IMR-90 (cell line): ENCODE data around the gene TIA1. TPM values are rescaled to one million over a fixed set of nuclear protein-coding genes. Genes with fewer than 3 reads are reported as not detected.
"Not testable (repeated sequence)": the region's sequence is repeated elsewhere in the genome, so short reads cannot be mapped to it uniquely, and the experiment has no call there.

Experiments
- ATAC-seq: fragments of 200-7000 bp; cut with Tn5 transposase; 2 replicates; pipeline ENCODE4 v1.9.1; 2020; ENCODE audit warnings: low read depth, mild to moderate bottlenecking, moderate library complexity
- BruUV-seq: library from RNA; stranded (reverse); fragments of 400-500 nt; replicated peaks from 2 replicates; lab custom pipeline; 2021; lab: Mats Ljungman, UMichigan
- CTCF ChIA-PET: fragments of 300-600 bp; formaldehyde crosslinking; extraction: SDS; loops from one replicate; lab custom pipeline; 2021; ENCODE audit warnings: antibody characterized with exemption; lab: Yijun Ruan, JAX
- POLR2A ChIA-PET: fragments of 300-600 bp; sonication (Branson Sonifier 250); formaldehyde crosslinking; loops from one replicate; lab custom pipeline; 2022; ENCODE audit warnings: antibody characterized with exemption; ENCODE audit not compliant: unreplicated experiment; lab: Charles Lee
- DNase-seq: peaks from one replicate; pipeline ENCODE4 v3.0.0; 2013
- H2AFZ ChIP-seq: replicated peaks from 2 replicates; pipeline ENCODE3; 2013; ENCODE audit warnings: low read length, mild to moderate bottlenecking; ENCODE audit not compliant: poor library complexity
- H2AK5ac ChIP-seq: 2 replicates; pipeline ENCODE4 v1.6.1; 2013; ENCODE audit warnings: low read depth, low read length, inconsistent platforms
- H2AK9ac ChIP-seq: replicated peaks from 2 replicates; pipeline ENCODE3; 2013; ENCODE audit warnings: mild to moderate bottlenecking, low read depth, low read length, moderate library complexity; ENCODE audit not compliant: poor library complexity
- H2BK120ac ChIP-seq: 2 replicates; pipeline ENCODE4 v1.6.1; 2013; ENCODE audit warnings: low read depth, low read length, inconsistent platforms
- H2BK15ac ChIP-seq: 3 replicates; pipeline ENCODE4 v1.6.1; 2013; ENCODE audit warnings: low read depth, low read length, inconsistent platforms
- H2BK20ac ChIP-seq: 2 replicates; pipeline ENCODE4 v1.6.1; 2013; ENCODE audit warnings: low read depth, mild to moderate bottlenecking, inconsistent platforms, low read length, moderate library complexity
- H2BK5ac ChIP-seq: 2 replicates; pipeline ENCODE4 v1.6.1; 2013; ENCODE audit warnings: mild to moderate bottlenecking, low read depth, low read length, inconsistent platforms; ENCODE audit not compliant: poor library complexity, severe bottlenecking
- H3K14ac ChIP-seq: replicated peaks from 2 replicates; pipeline ENCODE4 v1.6.1; 2013; ENCODE audit warnings: low read depth, low read length, inconsistent platforms
- H3K18ac ChIP-seq: 2 replicates; pipeline ENCODE4 v1.6.1; 2013; ENCODE audit warnings: low read depth, low read length, control low read depth
- H3K23ac ChIP-seq: 2 replicates; pipeline ENCODE4 v1.6.1; 2013; ENCODE audit warnings: low read depth, low read length, inconsistent platforms
- H3K27ac ChIP-seq: 2 replicates; pipeline ENCODE4 v1.5.1; 2013; ENCODE audit warnings: mild to moderate bottlenecking, control low read depth, low read length; ENCODE audit not compliant: insufficient read depth
- H3K27me3 ChIP-seq: 2 replicates; pipeline ENCODE4 v1.6.1; 2013; ENCODE audit warnings: low read length; ENCODE audit not compliant: control insufficient read depth, insufficient read depth
- H3K36me3 ChIP-seq: 2 replicates; pipeline ENCODE4 v1.6.1; 2013; ENCODE audit warnings: low read length, mixed read lengths; ENCODE audit not compliant: control insufficient read depth, insufficient read depth
- H3K4ac ChIP-seq: 2 replicates; pipeline ENCODE4 v1.6.1; 2013; ENCODE audit warnings: low read depth, low read length, inconsistent platforms
- H3K4me1 ChIP-seq: 2 replicates; pipeline ENCODE4 v1.6.1; 2013; ENCODE audit warnings: low read length, mixed read lengths; ENCODE audit not compliant: control insufficient read depth, insufficient read depth
- H3K4me2 ChIP-seq: 2 replicates; pipeline ENCODE4 v1.6.1; 2013; ENCODE audit warnings: low read depth, mild to moderate bottlenecking, control low read depth, low read length, moderate library complexity
- H3K4me3 ChIP-seq: 2 replicates; pipeline ENCODE4 v1.5.1; 2013; ENCODE audit warnings: low read depth, mild to moderate bottlenecking, control low read depth, low read length, moderate library complexity; ENCODE audit not compliant: insufficient read depth
- H3K56ac ChIP-seq: 2 replicates; pipeline ENCODE4 v1.6.1; 2013; ENCODE audit warnings: low read length, inconsistent platforms; ENCODE audit not compliant: insufficient read depth; ENCODE audit errors: extremely low read depth
- H3K79me1 ChIP-seq, 2 experiments: 2 replicates each; pipeline ENCODE4 v1.6.1; 2013; ENCODE audit warnings: low read length in 2 of 2, inconsistent platforms in 1 of 2, low read depth in 1 of 2
- H3K9ac ChIP-seq: 2 replicates; pipeline ENCODE4 v1.6.1; 2013; ENCODE audit warnings: low read depth, low read length, control low read depth
- H3K9me1 ChIP-seq: 2 replicates; pipeline ENCODE4 v1.6.1; 2013; ENCODE audit warnings: low read length, inconsistent platforms; ENCODE audit not compliant: insufficient read depth
- H3K9me3 ChIP-seq: 2 replicates; pipeline ENCODE4 v1.6.1; 2013; ENCODE audit warnings: low read length; ENCODE audit not compliant: control insufficient read depth, insufficient read depth
- H4K20me1 ChIP-seq: 2 replicates; pipeline ENCODE4 v1.6.1; 2013; ENCODE audit warnings: low read length, inconsistent platforms; ENCODE audit not compliant: insufficient read depth
- H4K5ac ChIP-seq: 2 replicates; pipeline ENCODE4 v1.6.1; 2013; ENCODE audit warnings: mild to moderate bottlenecking, low read depth, low read length, control low read depth
- H4K8ac ChIP-seq, 2 experiments: 2 replicates each; pipeline ENCODE4 v1.6.1; 2013; ENCODE audit warnings: low read depth in 2 of 2, low read length in 2 of 2, control low read depth in 1 of 2, inconsistent platforms in 1 of 2
- H4K91ac ChIP-seq: 2 replicates; pipeline ENCODE4 v1.6.1; 2013; ENCODE audit warnings: low read depth, low read length, inconsistent platforms; ENCODE audit not compliant: insufficient read depth
- WGBS, 2 experiments: methylation state at CpG; one replicate each; pipeline versions ENCODE4 v1.1.5 to v1.1.7; 2013; ENCODE audit warnings: missing lambda C conversion rate in 2 of 2; ENCODE audit not compliant: insufficient read length in 1 of 2; ENCODE audit errors: extremely low coverage in 2 of 2; 5-methylcytosine and 5-hydroxymethylcytosine counted together
- dilution Hi-C: fragments of 300-500 bp; cut with HindIII; formaldehyde crosslinking; loops from one replicate; pipeline ENCODE4 v1.14.3; 2018; ENCODE audit warnings: low sequenced_read_pairs; ENCODE audit not compliant: unreplicated experiment
- in situ Hi-C: fragments of 300-500 bp; cut with MboI; formaldehyde crosslinking; loops from 3 replicates; pipeline ENCODE4 v1.14.3; 2019; ENCODE audit warnings: low sequenced_read_pairs, inconsistent platforms, mixed read lengths
- intact Hi-C: fragments of 100-400 bp; cut with micrococcal nuclease; formaldehyde crosslinking; loops from 2 replicates; pipeline ENCODE4 v1.10.0; 2022
- polyA plus RNA-seq, 3 experiments: library from polyadenylated mRNA; depleted of rRNA; stranded (reverse); fragments of >200 nt; gene quantifications; 2 replicates each; pipeline ENCODE4 v1.2.3, GENCODE V29; 2012; ENCODE audit warnings: low replicate concordance in 1 of 3
- total RNA-seq: library from RNA; depleted of rRNA; stranded (reverse); fragments of >200 nt; gene quantifications from 2 replicates; pipeline ENCODE4 v1.2.3, GENCODE V29; 2012

TIA1 gene
- total and polyA plus RNA-seq, 2 of the 4 experiments (the other 2 are of a cell fraction), result 72.7 to 103 TPM

- WGBS, 2 experiments, result 100% methylated on average over 2 of the region's 9 CpGs; no CpG with 5 or more reads in 1 of the 2 experiments
- H2BK20ac ChIP-seq, H3K4me3 ChIP-seq, H2AK9ac ChIP-seq, intact Hi-C loops, H3K56ac ChIP-seq, H2BK120ac ChIP-seq, H3K9me3 ChIP-seq, H3K18ac ChIP-seq, H4K91ac ChIP-seq, H3K23ac ChIP-seq, H3K27ac ChIP-seq, H3K9me1 ChIP-seq, H4K8ac ChIP-seq, CTCF ChIA-PET, H3K4ac ChIP-seq, H2BK15ac ChIP-seq, H2BK5ac ChIP-seq, H3K4me2 ChIP-seq, H4K20me1 ChIP-seq, BruUV-seq, dilution Hi-C loops, ATAC-seq, H3K9ac ChIP-seq, H2AK5ac ChIP-seq, in situ Hi-C loops, H3K36me3 ChIP-seq, H4K5ac ChIP-seq, POLR2A ChIA-PET, H2AFZ ChIP-seq, DNase-seq, H3K4me1 ChIP-seq, H3K27me3 ChIP-seq, H3K14ac ChIP-seq: not testable (repeated sequence)
- peaks cover 3 to 10% of the 10 kb centered on the region in 2 experiments; a peak in 3 of 4 replicates for H3K79me1 ChIP-seq
These were observed 61.3 kb downstream of the TIA1 start for GRCh38 chr2:70187170-70187569.
